Esophagus squamous epithelium (tissue), 5 donors: Measurements from ENCODE around the gene KCTD14. TPM values are rescaled to one million over a fixed set of nuclear protein-coding genes. Genes with fewer than 3 reads are reported as not detected.

Source experiments
- DNase-seq: peaks from one replicate; lab custom pipeline; 2025; lab: John Stamatoyannopoulos, UW
- H3K27ac ChIP-seq, 4 donors: fragments of 200-600 bp; sonication (generic); one replicate each; pipeline ENCODE4 v1.5.1; 2016 to 2019; ENCODE audit warnings: mild to moderate bottlenecking in 1 of 4
- H3K27me3 ChIP-seq, 4 donors: fragments of 200-600 bp; sonication (generic); 1 replicate in 3 of 4; 2 replicates in 1 of 4; pipeline versions ENCODE4 v1.5.1 to v1.6.0; 2017 to 2021; ENCODE audit warnings: antibody characterized with exemption in 1 of 4
- H3K36me3 ChIP-seq, 3 donors: fragments of 200-600 bp; sonication (generic); one replicate each; pipeline ENCODE4 v1.5.1; 2016 to 2019
- H3K4me1 ChIP-seq, 3 donors: fragments of 200-600 bp; sonication (generic); one replicate each; pipeline ENCODE4 v1.5.1; 2017 to 2019
- H3K4me3 ChIP-seq, 4 donors: fragments of 200-600 bp; sonication (generic); 1 replicate in 3 of 4; 2 replicates in 1 of 4; pipeline ENCODE4 v1.5.1; 2016 to 2019; ENCODE audit warnings: mild to moderate bottlenecking in 2 of 4, moderate library complexity in 1 of 4
- H3K9me3 ChIP-seq, 3 donors: fragments of 200-600 bp; sonication (generic); one replicate each; pipeline ENCODE4 v1.5.1; 2016 to 2019
- CTCF ChIP-seq, 6 experiments: fragments of 450-650 bp in 4 of 6; fragments of 200-600 bp in 2 of 6; sonication (generic) in 2 of 6; IDR thresholded peaks; one replicate each; pipeline ENCODE4 v1.5.1; 2016 to 2019; ENCODE audit warnings: antibody characterized with exemption in 6 of 6, mild to moderate bottlenecking in 4 of 6, moderate library complexity in 4 of 6
- POLR2A ChIP-seq, 4 donors: fragments of 450-650 bp; IDR thresholded peaks; one replicate each; pipeline ENCODE4 v1.6.1; 2017; ENCODE audit warnings: antibody characterized with exemption in 4 of 4, mild to moderate bottlenecking in 4 of 4, moderate library complexity in 3 of 4
- WGBS, 2 donors: methylation state at CpG; one replicate each; pipeline ENCODE4 v1.1.5; 2018; 5-methylcytosine and 5-hydroxymethylcytosine counted together
- intact Hi-C: fragments of 100-400 bp; cut with DNase I; formaldehyde crosslinking; loops from one replicate; pipeline ENCODE4 v1.15.0; 2022
- total RNA-seq, 4 donors: library from RNA; depleted of rRNA; stranded (reverse); fragments of >200 nt; gene quantifications; one replicate each; pipeline ENCODE4 v1.1.0, GENCODE V29; 2016
- donor health status: DM: yes; HTN: yes; CAD: no.

KCTD14 gene
- total RNA-seq, 4 donors from 2014 or later = 0.49 to 7.7 (median 1.00) TPM

DNA sequence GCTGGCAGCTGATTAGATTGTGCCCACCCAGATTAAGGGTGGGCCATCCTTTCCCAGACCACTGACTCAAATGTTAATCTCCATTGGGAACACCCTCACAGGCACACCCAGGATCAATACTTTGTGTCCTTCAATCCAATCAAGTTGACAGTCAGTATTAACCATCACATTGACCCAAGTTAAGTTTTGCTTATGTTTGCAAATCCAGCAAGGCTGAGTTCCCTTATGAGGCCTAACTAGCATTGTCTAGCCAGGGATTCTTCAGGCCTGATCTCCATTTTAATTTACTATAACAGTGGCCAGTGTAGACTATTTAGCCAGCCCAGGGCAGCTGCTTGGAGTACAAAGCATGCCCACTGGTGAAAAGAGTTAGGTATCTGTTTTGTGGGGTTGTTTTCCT is 2.3 kb upstream of the KCTD14 start:
- DNase-seq = no peak
- Histone ChIP-seq H3K27me3 (no peaks in the 10 kb centered on the region), H3K4me1 (peaks cover 1 to 29% (median 9%) of the 10 kb centered on the region in 3 donors), H3K9me3 (no peaks in the 10 kb centered on the region), H3K36me3 (no peaks in the 10 kb centered on the region), H3K4me3 (no peak overlapping the region), H3K27ac (no peak overlapping the region)
- TF ChIP-seq CTCF (IDR thresholded peaks at IDR 0.05) = no peak
- no peak for TF ChIP-seq POLR2A (IDR thresholded peaks at IDR 0.05)
- intact Hi-C loops = no loop called here

DNA sequence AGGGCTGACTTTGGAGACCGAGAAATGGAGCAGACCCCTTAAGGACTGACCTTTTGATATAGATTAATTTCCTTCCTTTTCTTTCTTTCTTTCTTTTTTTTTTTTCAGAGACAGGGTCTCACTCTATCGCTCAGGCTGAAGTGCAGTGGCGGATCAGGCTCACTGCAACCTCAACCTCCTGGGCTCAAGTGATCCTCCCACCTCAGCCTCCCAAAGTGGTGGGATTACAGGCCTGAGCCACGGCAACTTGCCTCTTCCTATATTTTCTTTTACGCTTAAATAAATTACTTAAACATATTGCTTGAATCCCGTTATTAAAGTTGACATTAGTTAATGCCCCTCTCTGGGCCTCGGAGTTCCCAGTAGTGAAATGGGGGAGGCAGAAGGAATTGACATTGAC is 350 bp upstream of the KCTD14 start:
- 68 to 69% methylated on average over 7 of the region's 7 CpGs for WGBS, 2 donors
- no peaks in the 10 kb centered on the region for H3K9me3 ChIP-seq
- no peaks in the 10 kb centered on the region for H3K36me3 ChIP-seq
- intact Hi-C loops = no loop called here
- peak overlapping the region in 1 of 4 donors; percentile 51 for H3K27ac ChIP-seq
- no peaks in the 10 kb centered on the region for H3K27me3 ChIP-seq
- TF ChIP-seq POLR2A (IDR thresholded peaks at IDR 0.05) = no peak
- no peak for TF ChIP-seq CTCF (IDR thresholded peaks at IDR 0.05)
- H3K4me3 ChIP-seq = peak overlapping the region; percentile 25 to 70 (median 52)
- H3K4me1 ChIP-seq = peaks cover 0 to 19% (median 9%) of the 10 kb centered on the region in 3 donors
- DNase-seq = no peak

GRCh38 chr11:78021611-78022010 is 1.5 kb downstream of the KCTD14 start:
- WGBS, 2 donors = 71 to 77% methylated on average over 6 of the region's 6 CpGs
- no peaks in the 10 kb centered on the region for H3K9me3 ChIP-seq
- H3K36me3 ChIP-seq = peaks cover 0 to 4% (median 0%) of the 10 kb centered on the region in 3 donors
- H3K27me3 ChIP-seq = no peaks in the 10 kb centered on the region
- peaks cover 0 to 19% (median 9%) of the 10 kb centered on the region in 3 donors for H3K4me1 ChIP-seq
- H3K4me3 ChIP-seq = no peak overlapping the region
- intact Hi-C loops = no loop called here
- no peak for TF ChIP-seq CTCF (IDR thresholded peaks at IDR 0.05)
- no peak for TF ChIP-seq POLR2A (IDR thresholded peaks at IDR 0.05)
- DNase-seq = no peak
- no peak overlapping the region for H3K27ac ChIP-seq

DNA sequence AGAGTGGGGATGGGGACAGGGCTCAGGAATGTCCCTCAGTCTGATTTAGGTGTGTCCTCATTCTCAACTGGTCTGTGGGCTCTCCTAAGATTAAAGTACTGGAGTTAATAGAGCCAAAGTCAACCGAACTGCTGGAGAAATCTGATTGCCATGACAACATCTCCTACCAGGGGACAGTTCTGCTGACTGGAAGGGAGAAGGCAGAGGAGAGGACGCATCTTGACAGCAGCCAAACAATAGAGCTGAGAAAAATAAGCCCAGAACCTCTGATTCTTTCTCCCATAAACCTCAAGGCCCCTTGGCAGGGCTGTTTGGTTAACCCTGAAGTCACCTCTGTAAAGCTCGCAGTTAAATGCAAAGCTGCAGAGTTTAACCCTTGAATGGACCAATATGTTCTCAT is 2.8 kb downstream of the KCTD14 start:
- DNase-seq = no peak
- 42 to 45% methylated on average over 3 of the region's 3 CpGs for WGBS, 2 donors
- Histone ChIP-seq H3K4me1 (peaks cover 0 to 19% (median 9%) of the 10 kb centered on the region in 3 donors), H3K9me3 (no peaks in the 10 kb centered on the region), H3K36me3 (peaks cover 0 to 16% (median 0%) of the 10 kb centered on the region in 3 donors), H3K27me3 (no peaks in the 10 kb centered on the region), H3K27ac (no peak overlapping the region), H3K4me3 (no peak overlapping the region)
- TF ChIP-seq CTCF (IDR thresholded peaks at IDR 0.05) = no peak
- no peak for TF ChIP-seq POLR2A (IDR thresholded peaks at IDR 0.05)
- intact Hi-C loops = no loop called here

DNA sequence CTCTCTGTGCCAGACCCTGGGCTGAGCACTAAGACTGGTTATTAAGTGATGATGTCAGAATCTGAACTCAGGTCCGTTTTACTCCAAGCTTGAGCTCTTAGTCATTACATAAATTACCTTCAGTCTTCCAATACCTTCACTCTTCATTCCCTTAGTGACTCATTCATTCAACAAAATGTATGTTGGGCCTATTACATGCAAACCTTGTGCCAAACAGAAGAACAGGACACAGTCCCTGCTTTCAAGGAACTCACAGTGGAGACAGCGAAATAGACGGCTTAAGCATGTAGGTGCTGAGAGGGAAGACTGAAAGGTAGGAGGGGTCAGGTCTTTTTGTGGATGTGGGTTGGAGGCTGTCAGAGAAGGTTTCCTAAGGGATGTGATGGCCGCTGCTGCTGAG is 3.3 kb downstream of the KCTD14 start:
- intact Hi-C loops = no loop called here
- H3K9me3 ChIP-seq = no peaks in the 10 kb centered on the region
- no peak overlapping the region for H3K4me3 ChIP-seq
- peaks cover 0 to 16% (median 0%) of the 10 kb centered on the region in 3 donors for H3K36me3 ChIP-seq
- no peak for TF ChIP-seq CTCF (IDR thresholded peaks at IDR 0.05)
- TF ChIP-seq POLR2A (IDR thresholded peaks at IDR 0.05) = no peak
- peaks cover 0 to 19% (median 9%) of the 10 kb centered on the region in 3 donors for H3K4me1 ChIP-seq
- H3K27ac ChIP-seq = no peak overlapping the region
- no peaks in the 10 kb centered on the region for H3K27me3 ChIP-seq
- 46 to 57% methylated on average over 4 of the region's 4 CpGs for WGBS, 2 donors
- no peak for DNase-seq
